Heart right ventricle (tissue), 16 donors: Measurements from ENCODE around the gene ENPP1. TPM values are rescaled to one million over a fixed set of nuclear protein-coding genes. Genes with fewer than 3 reads are reported as not detected.

Experiments
- ATAC-seq, 8 donors: fragments of 200-7000 bp; cut with Tn5 transposase; one replicate each; pipeline ENCODE4 v1.9.1; 2020; ENCODE audit warnings: mild to moderate bottlenecking in 8 of 8, moderate library complexity in 8 of 8, moderate number of reproducible peaks in 1 of 8
- DNase-seq, 2 donors: peaks; one replicate each; pipeline ENCODE4 v3.0.0-alpha.2; 2020
- H3K27ac ChIP-seq, 10 donors: fragments of 200-600 bp; sonication (generic) in 2 of 10; one replicate each; pipeline versions ENCODE4 v1.5.0 to v1.8.0; 2020 to 2022; ENCODE audit warnings: mild to moderate bottlenecking in 3 of 10
- H3K27me3 ChIP-seq, 7 donors: fragments of 200-600 bp; one replicate each; pipeline ENCODE4 v1.8.0; 2021 to 2022; ENCODE audit warnings: mild to moderate bottlenecking in 2 of 7
- H3K36me3 ChIP-seq, 9 donors: fragments of 200-600 bp; sonication (generic) in 1 of 9; one replicate each; pipeline versions ENCODE4 v1.5.0 to v1.8.0; 2020 to 2022; ENCODE audit warnings: mild to moderate bottlenecking in 2 of 9
- H3K4me1 ChIP-seq, 9 donors: fragments of 200-600 bp; sonication (generic) in 1 of 9; one replicate each; pipeline versions ENCODE4 v1.5.0 to v1.8.0; 2020 to 2022; ENCODE audit warnings: mild to moderate bottlenecking in 4 of 9
- H3K4me3 ChIP-seq, 10 donors: fragments of 200-600 bp; sonication (generic) in 2 of 10; one replicate each; pipeline versions ENCODE4 v1.5.0 to v1.8.0; 2020 to 2022; ENCODE audit warnings: mild to moderate bottlenecking in 7 of 10, moderate library complexity in 2 of 10
- H3K9me3 ChIP-seq, 11 donors: fragments of 200-600 bp in 10 of 11; sonication (generic) in 2 of 11; one replicate each; pipeline versions ENCODE4 v1.5.0 to v1.8.0; 2013 to 2022; ENCODE audit warnings: mild to moderate bottlenecking in 2 of 11, control low read depth in 1 of 11, moderate library complexity in 1 of 11
- WGBS, 2 donors: extraction: QIAGEN DNeasy Blood & Tissue Kit; methylation state at CpG; one replicate each; pipeline ENCODE4 v1.1.7; 2013; ENCODE audit warnings: inconsistent platforms in 1 of 2; 5-methylcytosine and 5-hydroxymethylcytosine counted together
- intact Hi-C, 10 donors: fragments of 100-400 bp; cut with DNase I; formaldehyde crosslinking; loops; one replicate each; pipeline versions ENCODE4 v1.11.1 to v1.14.2; 2022
- polyA plus RNA-seq, 2 donors: library from polyadenylated mRNA; stranded (reverse); fragments of 200-250 nt; gene quantifications; one replicate each; pipeline ENCODE4 v1.2.3, GENCODE V29; 2013
- total RNA-seq, 10 donors: library from RNA; stranded (reverse); fragmentation: NEBNext Ultra II Directional in 3 of 10; extraction: Animal tissue kit (Norgen Biotek cat#: 25700) in 3 of 10; gene quantifications; one replicate each; pipeline versions ENCODE4 v1.2.1 to v1.2.4, GENCODE V29; 2021 to 2023
- TF ChIP-seq, protein P1 (sequence below), 9 donors: fragments of 200-600 bp; sonication (generic) in 2 of 9; IDR thresholded peaks; one replicate each; pipeline versions ENCODE4 v1.5.0 to v1.8.0; 2021 to 2022; ENCODE audit warnings: antibody characterized with exemption in 9 of 9, mild to moderate bottlenecking in 5 of 9, moderate library complexity in 1 of 9
- donor health status: Arrhythmogenic right ventricular cardiomyopathy.
- donor health status: ischemic (EF 13 %, LVEDD 7.1; RV severe dilation, severe dysfunction).
- donor health status: healthy with polysubstance abuse.
- donor health status: DM: no; HTN: yes; CAD: no.
- donor health status: DM: no; HTN: no; CAD: no.
- donor health status: ischemic (EF 25% LVEDD 6.9; RV normal size, moderate dysfunction).
- donor health status: ischemic (EF 25% LVEDD 5.7; RV mildly dilated, moderate dysfunction).
- donor health status: healthy.
- donor health status: DM: yes; HTN: yes; CAD: no.
- donor health status: Ischemic cardiomyopathy.
- donor health status: ischemic (EF 35%, LVEDD 5.7; RV mildly dilated, moderate dysfunction).
- donor health status: nonischemic (EF 11% LVEDD 7.7; RV severe dilation, severe dysfunction).
- donor health status: DM: yes; HTN: yes; CAD: no.
- donor health status: PGD.
- donor health status: ischemic (EF 29% LVEDD 5.4; RV normal size, mild dysfunction).
- donor health status: nonischemic (EF 23%, LVEDD 6.1; RV moderate dilation, normal function).

The ENPP1 gene
- total and polyA plus RNA-seq, 12 donors = 0.45 to 3.2 (median 2.1) TPM

- DNase-seq = no peak
- H3K27me3 ChIP-seq = no peaks in the 10 kb centered on the region
- WGBS, 2 donors = 89 to 91% methylated on average over 7 of the region's 7 CpGs
These were observed 32.6 kb downstream of the ENPP1 start for GRCh38 chr6:131840441-131840840.

GRCh38 chr6:131840936-131841583 lies 33.2 kb downstream of the ENPP1 start:
- Histone ChIP-seq H3K9me3 (no peaks in the 10 kb centered on the region), H3K4me1 (no peaks in the 10 kb centered on the region), H3K4me3 (no peak overlapping the region), H3K27me3 (no peaks in the 10 kb centered on the region), H3K36me3 (no peaks in the 10 kb centered on the region), H3K27ac (no peak overlapping the region)
- intact Hi-C loops = no loop called here
- no peak for DNase-seq
- TF ChIP-seq, protein P1, sequence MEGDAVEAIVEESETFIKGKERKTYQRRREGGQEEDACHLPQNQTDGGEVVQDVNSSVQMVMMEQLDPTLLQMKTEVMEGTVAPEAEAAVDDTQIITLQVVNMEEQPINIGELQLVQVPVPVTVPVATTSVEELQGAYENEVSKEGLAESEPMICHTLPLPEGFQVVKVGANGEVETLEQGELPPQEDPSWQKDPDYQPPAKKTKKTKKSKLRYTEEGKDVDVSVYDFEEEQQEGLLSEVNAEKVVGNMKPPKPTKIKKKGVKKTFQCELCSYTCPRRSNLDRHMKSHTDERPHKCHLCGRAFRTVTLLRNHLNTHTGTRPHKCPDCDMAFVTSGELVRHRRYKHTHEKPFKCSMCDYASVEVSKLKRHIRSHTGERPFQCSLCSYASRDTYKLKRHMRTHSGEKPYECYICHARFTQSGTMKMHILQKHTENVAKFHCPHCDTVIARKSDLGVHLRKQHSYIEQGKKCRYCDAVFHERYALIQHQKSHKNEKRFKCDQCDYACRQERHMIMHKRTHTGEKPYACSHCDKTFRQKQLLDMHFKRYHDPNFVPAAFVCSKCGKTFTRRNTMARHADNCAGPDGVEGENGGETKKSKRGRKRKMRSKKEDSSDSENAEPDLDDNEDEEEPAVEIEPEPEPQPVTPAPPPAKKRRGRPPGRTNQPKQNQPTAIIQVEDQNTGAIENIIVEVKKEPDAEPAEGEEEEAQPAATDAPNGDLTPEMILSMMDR (IDR thresholded peaks at IDR 0.05) = no peak
- no peak for ATAC-seq
- 81 to 88% methylated on average over 5 of the region's 5 CpGs for WGBS, 2 donors

More at GRCh38 chr6:131840441-131840840, 32.6 kb downstream of the ENPP1 start:
- no peak overlapping the region for H3K27ac ChIP-seq
- intact Hi-C loops = no loop called here
- no peaks in the 10 kb centered on the region for H3K4me1 ChIP-seq
- ATAC-seq = no peak
- no peaks in the 10 kb centered on the region for H3K9me3 ChIP-seq
- TF ChIP-seq, protein P1 (IDR thresholded peaks at IDR 0.05) = no peak
- H3K36me3 ChIP-seq = no peaks in the 10 kb centered on the region
- H3K4me3 ChIP-seq = no peak overlapping the region

DNA sequence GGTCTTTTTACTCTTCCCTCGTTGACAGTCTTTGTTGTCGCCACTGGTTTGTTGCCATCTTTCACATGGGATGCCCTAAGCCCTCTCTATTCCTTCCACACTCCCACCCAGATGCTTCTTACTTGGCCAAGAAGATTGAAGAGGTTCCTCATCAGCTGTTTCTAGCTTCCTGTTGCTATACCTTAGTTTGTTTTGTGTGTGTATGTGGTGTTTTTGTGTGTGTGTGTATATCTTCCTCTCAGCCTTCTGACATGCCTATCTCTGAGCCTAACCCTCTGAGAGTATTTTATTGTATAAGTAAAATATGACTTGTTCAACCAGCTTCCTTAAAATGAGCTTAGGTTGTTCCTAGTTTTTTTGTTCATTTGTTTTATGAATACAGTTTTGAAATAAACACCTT lies 35.9 kb downstream of the ENPP1 start:
- H3K4me1 ChIP-seq = no peaks in the 10 kb centered on the region
- H3K9me3 ChIP-seq = no peaks in the 10 kb centered on the region
- TF ChIP-seq, protein P1 (IDR thresholded peaks at IDR 0.05) = no peak
- WGBS, 2 donors = 93 to 95% methylated on average over 2 of the region's 2 CpGs
- H3K27me3 ChIP-seq = no peaks in the 10 kb centered on the region
- H3K36me3 ChIP-seq = no peaks in the 10 kb centered on the region
- DNase-seq = no peak
- no peak overlapping the region for H3K27ac ChIP-seq
- intact Hi-C loops = no loop called here
- no peak for ATAC-seq
- H3K4me3 ChIP-seq = no peak overlapping the region

DNA sequence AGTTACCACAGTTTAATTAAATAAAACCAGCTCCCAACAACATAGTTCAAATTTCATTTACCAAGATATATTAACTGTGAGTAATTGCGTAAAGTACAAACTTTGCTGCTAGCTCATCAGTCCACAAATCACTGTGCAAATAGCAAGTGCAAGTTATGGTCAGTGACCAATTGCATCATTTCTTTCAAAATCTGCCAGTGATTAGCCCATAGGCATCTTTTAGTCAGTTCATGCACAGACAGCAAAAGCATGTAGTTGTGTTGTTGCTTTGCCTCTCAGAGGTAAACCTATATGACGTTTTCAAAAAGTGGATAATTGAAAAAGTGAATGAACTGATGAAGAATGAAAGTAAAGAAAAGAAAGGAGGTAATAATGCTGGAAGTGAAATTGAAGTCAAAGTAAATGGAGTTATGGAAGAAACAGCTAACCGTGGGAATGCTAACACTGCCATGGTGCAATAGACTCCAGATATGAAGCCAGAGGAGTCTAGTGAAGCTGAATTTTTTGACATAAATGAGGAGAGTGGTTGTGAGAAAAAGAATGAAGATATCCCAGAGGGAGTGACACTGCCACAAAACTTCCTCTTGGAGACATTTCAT lies 36.5 kb downstream of the ENPP1 start:
- H3K4me1 ChIP-seq = no peaks in the 10 kb centered on the region
- no peaks in the 10 kb centered on the region for H3K27me3 ChIP-seq
- no peaks in the 10 kb centered on the region for H3K36me3 ChIP-seq
- DNase-seq (no peak), ATAC-seq (no peak)
- no peaks in the 10 kb centered on the region for H3K9me3 ChIP-seq
- intact Hi-C loops = no loop called here
- H3K4me3 ChIP-seq = no peak overlapping the region
- 88 to 90% methylated on average over 3 of the region's 3 CpGs for WGBS, 2 donors
- TF ChIP-seq, protein P1 (IDR thresholded peaks at IDR 0.05) = no peak
- H3K27ac ChIP-seq = no peak overlapping the region
